Measurements from ENCODE around the gene SCD5.

SCD5 gene

GRCh38 chr4:82784681-82785610 lies 13.7 kb downstream of the SCD5 start:
- Histone ChIP-seq H3K9me3 (ENCODE audit: severe bottlenecking) (no peaks in the 10 kb centered on the region), H3K27ac (no peak overlapping the region), H3K36me3 (no peaks in the 10 kb centered on the region; the same call in 1 of the 2 replicates), H3K4me3 (ENCODE audit: low read depth, low read length) (no peak overlapping the region), H3K27me3 (ENCODE audit: insufficient read depth, low read depth, severe bottlenecking) (no peaks in the 10 kb centered on the region)
- no peak for DNase-seq
- no peak for TF ChIP-seq CTCF (IDR thresholded peaks at IDR 0.05; ENCODE audit: low read depth, low read length)

- Histone ChIP-seq H3K27me3 (ENCODE audit: insufficient read depth, low read depth, severe bottlenecking) (no peaks in the 10 kb centered on the region), H3K36me3 (no peaks in the 10 kb centered on the region; the same call in 1 of the 2 replicates), H3K9me3 (ENCODE audit: severe bottlenecking) (no peaks in the 10 kb centered on the region), H3K27ac (no peak overlapping the region), H3K4me3 (ENCODE audit: low read depth, low read length) (no peak overlapping the region)
- TF ChIP-seq CTCF (IDR thresholded peaks at IDR 0.05; ENCODE audit: low read depth, low read length) = no peak
- no peak for DNase-seq
These were observed 15.8 kb downstream of the SCD5 start for GRCh38 chr4:82782626-82783345.

- Histone ChIP-seq H3K27ac (no peak overlapping the region), H3K4me3 (ENCODE audit: low read depth, low read length) (no peak overlapping the region), H3K36me3 (no peaks in the 10 kb centered on the region), H3K9me3 (ENCODE audit: severe bottlenecking) (no peaks in the 10 kb centered on the region), H3K27me3 (ENCODE audit: insufficient read depth, low read depth, severe bottlenecking) (no peaks in the 10 kb centered on the region)
- no peak for TF ChIP-seq CTCF (IDR thresholded peaks at IDR 0.05; ENCODE audit: low read depth, low read length)
- no peak for DNase-seq
These were observed 17.8 kb downstream of the SCD5 start for GRCh38 chr4:82780752-82781231.

- no peak overlapping the region for H3K27ac ChIP-seq
- TF ChIP-seq CTCF (IDR thresholded peaks at IDR 0.05; ENCODE audit: low read depth, low read length) = no peak
These were observed 18.3 kb downstream of the SCD5 start for GRCh38 chr4:82780170-82780751.

GRCh38 chr4:82779032-82779431 lies 19.6 kb downstream of the SCD5 start:
- no peak for DNase-seq
- H3K27ac ChIP-seq = no peak overlapping the region
- no peaks in the 10 kb centered on the region for H3K9me3 ChIP-seq (ENCODE audit: severe bottlenecking)
- H3K27me3 ChIP-seq (ENCODE audit: insufficient read depth, low read depth, severe bottlenecking) = no peaks in the 10 kb centered on the region
- no peak overlapping the region for H3K4me3 ChIP-seq (ENCODE audit: low read depth, low read length)
- H3K36me3 ChIP-seq = no peaks in the 10 kb centered on the region
- TF ChIP-seq CTCF (IDR thresholded peaks at IDR 0.05; ENCODE audit: low read depth, low read length) = no peak

More at GRCh38 chr4:82780170-82780751, 18.3 kb downstream of the SCD5 start:
- Histone ChIP-seq H3K27me3 (ENCODE audit: insufficient read depth, low read depth, severe bottlenecking) (no peaks in the 10 kb centered on the region), H3K9me3 (ENCODE audit: severe bottlenecking) (no peaks in the 10 kb centered on the region), H3K36me3 (no peaks in the 10 kb centered on the region), H3K4me3 (ENCODE audit: low read depth, low read length) (no peak overlapping the region)
- DNase-seq = no peak
